ENCODE measurements around the gene NEURL1.

NEURL1 gene

GRCh38 chr10:103549349-103549685 is 55.8 kb downstream of the NEURL1 start:
- DNase-seq: no peak

GRCh38 chr10:103550229-103550628 is 56.7 kb downstream of the NEURL1 start:
- no peak for DNase-seq

DNA sequence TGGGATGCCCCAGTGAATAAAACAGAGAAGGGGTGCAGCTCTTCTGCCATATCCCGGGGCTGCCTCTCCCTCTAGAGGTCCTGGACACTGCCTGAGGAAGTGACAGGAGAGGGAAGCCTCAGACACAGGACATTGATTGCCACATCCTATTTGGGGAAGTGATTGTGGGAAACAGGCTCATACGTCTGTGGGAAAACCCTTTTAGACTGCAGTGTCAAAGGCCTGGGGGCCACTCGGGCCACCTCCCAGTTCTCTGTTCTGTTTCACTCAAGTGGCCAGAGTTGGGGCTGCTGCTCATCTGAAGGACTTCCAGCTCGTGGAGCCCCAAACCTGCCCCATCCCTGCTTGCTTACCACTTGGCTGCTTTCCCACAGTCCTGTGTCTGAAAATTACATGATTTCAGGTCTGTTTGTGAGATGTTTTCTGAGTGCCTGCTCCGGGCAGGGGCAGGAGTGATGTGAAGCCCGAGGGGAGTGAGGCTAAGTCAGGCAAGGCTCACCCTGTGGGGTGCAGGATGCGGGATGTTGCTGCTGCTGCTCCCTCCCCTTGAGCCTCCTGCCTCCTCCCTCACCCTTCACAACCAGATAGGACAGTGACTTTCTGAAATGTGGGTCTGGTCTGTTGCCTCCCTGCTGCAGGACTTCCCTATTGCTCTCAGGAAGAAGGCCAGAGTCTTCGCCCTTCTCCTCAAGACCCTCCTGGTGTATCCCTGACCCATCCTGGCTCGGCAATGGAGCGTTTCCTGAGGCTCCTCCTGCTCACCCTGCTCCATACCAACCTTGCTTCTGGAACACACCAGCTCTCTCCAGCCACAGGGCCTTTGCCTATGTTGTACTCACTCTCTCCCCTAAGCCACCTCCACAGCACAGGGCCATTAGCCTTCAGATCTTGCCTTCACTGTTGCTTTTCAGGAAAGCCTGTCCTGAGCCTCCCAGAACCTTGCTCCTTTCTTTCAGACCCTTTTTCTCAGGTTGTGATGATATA is 58.4 kb downstream of the NEURL1 start:
- DNase-seq: no peak

DNA sequence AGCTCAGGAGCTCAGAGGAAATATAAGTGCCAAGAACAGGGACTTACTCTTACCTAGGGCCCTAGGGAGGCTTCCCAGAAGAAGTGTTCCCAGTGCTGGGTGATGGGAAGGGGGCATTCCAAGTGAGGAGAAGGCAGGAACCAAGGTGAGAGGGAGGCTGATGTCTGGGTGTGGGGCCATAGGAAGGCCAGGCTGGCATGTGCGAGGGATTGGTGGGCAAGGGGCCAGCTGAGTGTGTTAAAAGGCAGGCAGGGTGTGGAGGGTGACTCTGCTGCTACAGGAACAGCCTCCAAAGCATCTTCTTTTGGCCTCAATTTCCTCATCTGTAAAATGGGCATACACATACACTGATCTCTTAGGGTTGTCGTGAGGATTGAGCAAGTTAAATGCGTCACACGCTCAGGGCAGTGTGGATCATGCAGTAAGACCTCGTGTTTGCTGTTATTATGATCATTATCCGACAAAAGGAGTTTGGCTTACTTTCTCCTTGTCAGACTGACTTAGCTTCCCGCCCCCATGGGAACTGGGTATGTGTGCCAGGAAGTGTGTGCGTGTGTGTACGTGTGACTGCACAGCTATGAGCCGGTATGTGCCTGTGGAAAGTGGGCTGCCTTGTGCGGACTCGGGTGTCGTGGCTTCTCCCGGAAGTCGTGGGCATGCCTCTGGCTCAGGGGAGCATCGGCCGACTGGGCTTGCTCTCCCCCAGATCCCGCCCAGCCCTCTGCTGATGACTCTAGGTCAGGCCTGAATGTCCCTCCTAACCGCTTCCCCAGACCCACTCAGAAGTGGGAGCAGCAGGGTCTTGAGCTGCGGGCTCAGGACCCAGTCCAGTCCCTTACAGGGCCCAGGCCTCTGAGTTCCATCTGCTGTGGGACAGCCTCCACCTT is 59.6 kb downstream of the NEURL1 start:
- no peak for DNase-seq

DNA sequence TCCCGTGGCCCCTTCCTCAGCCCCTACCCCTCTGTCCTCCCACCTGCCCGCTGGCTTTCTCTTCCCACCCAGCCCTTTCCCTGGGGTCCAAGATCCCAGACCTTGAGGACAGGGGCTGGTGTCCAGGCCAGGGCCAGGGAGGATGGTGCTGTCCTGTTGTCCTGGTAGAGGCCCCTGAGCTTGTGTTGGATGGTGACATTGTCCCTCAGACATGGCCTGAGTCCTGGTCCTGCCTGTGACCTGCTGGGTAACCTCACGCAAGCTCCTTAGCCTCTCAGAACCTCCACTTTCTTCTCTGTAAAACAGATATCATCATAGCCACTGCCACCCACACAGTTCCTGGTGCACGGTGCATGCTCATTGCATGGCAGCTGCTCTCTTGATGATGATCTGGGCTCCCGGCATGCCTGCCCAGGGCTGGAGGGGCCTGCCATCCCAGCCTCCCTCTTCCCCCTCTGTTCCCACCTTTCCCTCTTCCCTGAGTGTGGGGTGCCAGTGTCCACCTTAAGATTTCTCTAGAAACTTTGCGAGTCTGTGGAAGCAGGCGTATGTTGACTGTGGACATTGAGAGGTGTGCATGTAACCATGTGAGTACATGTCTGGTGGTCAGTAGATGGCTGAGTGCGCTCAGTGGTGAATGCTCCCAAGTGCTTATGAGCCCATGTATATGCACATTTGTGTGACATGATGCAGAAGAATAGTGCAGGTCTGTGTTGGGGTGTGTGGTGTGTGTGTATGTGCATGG is 60.4 kb downstream of the NEURL1 start:
- DNase-seq: no peak

- DNase-seq: no peak
Observed at GRCh38 chr10:103554488-103555324, 61.2 kb downstream of the NEURL1 start.

GRCh38 chr10:103555325-103555649 is 61.8 kb downstream of the NEURL1 start:
- DNase-seq: no peak

DNA sequence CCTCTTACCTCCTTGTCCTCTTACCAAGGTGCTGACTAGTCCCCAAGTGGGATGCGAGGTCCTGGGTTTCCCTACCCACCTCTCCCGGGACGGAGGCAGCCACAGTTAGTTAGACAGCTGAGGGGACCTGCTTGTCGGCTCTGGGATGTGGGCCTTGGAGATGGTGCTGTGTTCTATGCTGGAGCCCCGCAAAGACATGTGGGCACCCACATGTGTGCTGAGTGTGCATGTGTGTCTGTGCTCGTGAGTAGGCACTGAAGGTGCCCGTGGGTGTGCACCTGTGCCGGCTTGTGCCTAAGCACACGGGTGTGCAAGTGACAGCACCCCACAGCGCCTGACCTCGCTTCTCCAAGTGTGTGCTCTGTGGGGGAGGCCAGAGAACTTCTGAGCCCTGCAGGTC is 62.2 kb downstream of the NEURL1 start:
- DNase-seq: no peak

DNA sequence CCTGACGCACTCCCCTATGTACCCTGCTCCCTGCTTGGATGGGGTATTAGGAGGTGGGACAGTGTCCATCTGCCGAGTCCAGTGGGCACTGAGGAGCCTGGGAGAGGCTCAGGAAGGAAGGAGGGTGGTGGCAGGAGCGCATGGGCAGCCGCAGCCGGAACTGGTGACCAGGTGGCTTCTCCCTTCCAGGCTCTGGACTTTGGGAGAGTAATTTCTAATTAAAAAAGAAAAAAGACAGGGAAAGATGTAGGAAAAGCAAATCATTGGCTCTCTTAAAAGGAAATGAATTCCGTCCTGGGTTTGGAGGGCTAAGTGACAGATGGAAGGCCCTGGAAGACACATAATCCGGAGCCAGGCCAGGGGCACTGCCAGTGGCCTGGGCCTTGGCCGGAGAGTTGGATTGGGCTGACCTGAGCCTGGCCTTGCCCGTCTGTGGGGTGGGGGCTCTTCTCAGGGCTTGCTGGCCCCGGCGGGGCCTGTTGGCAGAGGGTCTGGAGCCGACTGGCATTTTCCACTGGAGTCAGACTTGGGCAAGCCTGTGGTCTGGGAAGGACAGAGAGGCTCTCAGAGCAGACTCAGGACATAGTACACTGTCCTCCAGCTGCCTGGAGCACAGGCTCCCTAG is 63.0 kb downstream of the NEURL1 start:
- DNase-seq: no peak

GRCh38 chr10:103557455-103557854 is 64.0 kb downstream of the NEURL1 start:
- DNase-seq: no peak

DNA sequence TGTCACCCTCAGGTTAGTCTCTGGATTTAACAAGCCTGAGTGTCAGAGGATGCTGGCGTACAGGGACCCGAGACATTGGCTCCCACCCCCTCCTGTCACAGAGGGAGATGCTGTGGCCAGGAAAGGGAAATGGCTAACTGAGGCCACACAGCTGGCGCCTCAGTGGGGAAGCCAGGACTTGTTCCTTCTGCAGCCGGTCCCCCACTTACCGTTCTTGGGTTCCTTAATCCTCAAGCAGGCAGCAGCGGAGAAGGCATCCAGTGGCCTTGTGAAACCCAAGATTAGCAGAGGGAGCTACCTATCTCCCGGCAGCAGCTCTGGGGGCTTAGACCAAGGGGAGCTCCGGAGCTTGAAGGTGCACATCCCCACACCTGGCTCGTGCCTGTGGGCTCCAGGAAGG is 65.4 kb downstream of the NEURL1 start:
- no peak for DNase-seq

DNA sequence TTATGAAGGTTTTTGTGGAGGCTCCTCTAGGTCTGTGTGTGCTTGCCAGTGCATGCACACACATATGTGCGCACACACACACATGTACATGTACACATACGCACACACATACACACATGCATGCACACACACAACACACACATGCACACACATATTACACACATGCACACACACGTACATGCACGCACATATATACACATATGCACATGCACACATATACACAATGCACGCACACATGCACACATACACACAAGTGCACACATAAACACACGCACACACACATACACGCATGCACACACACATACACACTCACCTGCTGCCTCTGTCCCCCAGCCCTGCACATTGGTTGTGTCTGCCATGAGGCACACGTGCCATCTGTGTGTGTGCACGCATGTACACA is 66.3 kb downstream of the NEURL1 start:
- DNase-seq: no peak

GRCh38 chr10:103560886-103561285 is 67.4 kb downstream of the NEURL1 start:
- DNase-seq: no peak

DNA sequence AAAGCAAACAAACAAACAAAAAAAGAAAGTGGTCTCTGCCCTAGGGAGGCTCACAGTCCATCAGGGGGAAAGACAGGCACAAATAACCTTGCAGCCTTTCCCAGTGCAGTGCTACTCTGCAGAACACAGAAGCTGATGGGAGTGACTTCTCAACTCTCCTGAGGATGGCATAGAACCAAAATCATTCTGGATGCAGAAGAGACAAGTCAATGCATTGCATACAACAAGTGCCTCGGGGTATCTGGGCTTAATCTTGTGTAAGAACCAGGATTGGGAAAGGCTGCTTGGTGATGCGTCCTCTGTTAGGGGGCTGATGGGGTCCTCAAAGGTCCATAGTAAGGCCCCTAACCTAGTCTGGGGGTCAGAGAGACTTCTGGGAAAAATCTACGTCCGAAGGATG is 68.9 kb downstream of the NEURL1 start:
- DNase-seq: no peak

DNA sequence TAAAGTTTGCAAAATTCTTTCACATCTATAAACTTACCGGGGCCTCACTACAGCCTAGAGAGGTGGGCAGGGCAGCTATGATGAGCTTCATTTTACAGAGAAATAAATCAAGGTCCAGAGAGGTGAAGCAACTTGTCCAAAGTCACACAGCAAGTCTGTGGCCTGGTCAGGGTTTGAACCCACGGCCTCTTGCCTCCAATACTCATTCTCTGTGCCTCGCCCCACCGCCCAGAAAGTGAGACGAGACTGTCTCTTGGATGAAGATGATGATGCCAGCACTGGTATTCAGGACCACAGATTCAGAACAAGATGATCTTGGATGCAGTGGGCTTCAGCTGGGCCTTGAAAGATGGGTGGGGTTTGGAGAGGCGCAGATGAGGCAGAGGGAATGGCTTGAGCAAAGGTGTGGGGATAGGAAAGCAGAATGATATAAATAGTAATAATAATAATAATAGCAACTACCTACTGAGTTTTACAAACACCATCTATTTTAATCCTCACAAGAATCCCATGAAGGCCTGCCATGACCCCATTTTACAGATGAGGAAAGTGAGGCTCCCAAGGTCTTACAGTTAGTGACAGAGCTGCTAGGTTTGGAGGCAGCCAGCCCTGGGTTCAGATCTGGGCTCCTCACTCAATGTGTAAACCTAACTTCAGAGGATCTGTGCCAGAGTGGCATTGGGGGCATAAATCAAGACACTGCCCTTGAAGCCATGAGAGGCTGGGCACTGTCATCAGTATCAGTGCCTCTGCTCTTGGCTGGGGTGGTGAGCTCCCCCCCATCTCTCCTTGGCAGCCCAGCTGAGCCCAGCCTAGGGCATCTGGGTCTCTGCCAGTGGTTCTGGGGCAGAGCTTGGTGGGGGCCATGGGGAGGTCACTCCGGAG is 70.0 kb downstream of the NEURL1 start:
- DNase-seq: no peak

DNA sequence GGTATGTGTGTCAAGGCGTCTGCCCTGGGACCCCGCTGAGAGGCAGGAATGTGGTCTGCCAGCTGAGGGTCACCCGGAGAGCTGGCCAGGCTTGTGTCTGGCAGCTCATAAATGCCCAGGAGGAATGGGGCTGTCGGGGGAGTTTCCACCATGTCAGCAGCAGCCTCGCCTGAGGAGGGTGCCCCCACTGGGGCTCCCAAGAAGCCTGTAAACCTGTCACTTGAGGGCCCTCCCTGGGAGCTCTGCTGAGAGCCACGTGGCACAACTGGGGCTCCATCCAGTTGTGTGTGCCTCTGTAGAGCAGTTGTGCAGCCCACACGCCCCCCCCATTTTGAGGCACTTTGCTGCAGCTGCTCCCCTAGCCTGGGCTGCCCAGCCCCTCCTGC is 70.6 kb downstream of the NEURL1 start:
- no peak for DNase-seq

DNA sequence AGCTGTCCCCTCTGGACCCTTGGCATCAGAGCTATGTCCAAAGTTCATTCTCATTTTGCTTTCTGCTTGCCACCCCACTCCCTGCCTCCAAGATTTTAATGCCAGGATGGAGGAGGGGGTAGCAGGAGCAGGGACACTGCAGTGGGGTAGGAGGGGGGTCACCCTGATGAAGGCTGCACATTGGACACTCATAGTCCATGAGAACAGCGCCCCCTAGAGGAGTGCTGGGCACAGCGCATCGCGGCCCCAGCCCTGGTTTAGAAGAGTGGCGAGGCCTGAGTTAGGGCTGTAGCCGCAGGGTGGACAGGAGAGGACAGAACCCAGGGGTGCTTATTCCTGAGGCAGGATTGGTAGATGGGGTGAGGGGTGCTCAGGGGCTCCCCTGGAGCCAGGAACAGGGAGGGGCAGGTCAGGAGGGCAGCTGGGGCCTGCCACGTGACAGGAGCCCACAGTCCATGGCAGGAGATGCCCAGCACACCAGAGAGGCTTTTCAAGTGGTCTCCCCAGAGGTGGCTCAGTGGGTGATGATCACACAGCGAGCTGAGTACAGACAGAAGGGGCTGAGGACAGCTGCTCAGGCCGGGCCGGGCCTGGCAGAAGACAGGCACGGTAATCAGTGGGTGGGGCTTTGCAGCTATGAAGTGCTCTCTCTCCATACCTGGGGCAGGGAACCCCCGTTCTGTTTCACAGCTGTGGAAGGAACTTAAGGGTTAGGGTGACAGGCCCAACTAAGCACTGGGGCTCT is 71.4 kb downstream of the NEURL1 start:
- no peak for DNase-seq

DNA sequence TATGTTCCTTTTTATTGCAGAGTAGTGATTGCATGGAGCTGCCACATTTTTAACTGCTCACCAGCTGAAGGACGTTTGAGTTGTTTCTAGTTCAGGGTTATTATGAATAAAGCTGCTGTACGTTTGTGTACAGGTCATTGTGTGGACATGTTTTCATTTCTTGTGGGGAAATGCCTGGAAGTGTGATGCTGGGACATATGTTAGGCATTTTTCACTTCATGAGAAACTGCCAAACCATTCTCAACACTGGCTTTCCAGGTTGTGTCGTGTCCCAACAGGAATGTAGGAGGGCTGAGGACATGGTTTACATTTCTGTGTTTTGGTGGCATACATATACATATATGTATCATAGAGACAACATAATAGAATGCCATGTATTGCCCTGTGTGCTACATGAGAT is 73.0 kb downstream of the NEURL1 start:
- no peak for DNase-seq

DNA sequence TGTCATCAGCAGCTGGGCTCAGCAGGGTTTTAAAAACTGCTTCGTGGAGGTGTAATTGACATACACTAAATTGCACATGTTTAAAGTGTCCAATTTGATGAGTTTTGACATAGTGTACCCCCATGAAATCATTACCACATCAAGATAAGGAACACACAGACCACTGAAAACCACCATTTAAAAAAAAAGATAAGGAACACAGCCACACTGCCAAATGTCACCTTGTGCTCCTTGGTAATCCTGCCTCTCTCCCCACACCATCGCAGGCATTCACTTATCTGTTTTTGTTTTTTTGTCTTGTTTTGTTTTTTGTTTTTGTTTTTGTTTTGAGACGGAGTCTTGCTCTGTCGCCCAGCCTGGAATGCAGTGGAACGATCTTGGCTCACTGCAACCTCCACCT is 75.0 kb downstream of the NEURL1 start:
- no peak for DNase-seq

DNA sequence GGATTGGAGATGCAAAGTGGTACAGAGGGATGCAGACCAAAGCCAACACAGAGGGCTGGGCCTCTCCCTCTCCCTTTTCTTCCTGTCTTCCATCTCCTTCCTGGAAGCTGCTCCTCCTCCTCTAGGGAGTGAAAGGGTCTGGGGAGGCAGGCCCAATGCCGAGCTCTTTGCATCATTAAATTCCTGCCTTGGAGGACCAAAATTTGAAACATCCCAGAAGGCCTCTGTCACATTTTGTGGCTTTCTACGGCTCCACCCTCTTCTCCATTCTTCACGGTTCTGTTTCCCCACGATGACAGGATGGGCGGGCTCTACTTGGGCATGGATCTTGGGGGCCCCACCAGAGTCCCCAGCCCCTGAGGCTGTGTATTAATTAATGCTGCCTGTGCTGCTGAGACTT is 76.4 kb downstream of the NEURL1 start:
- no peak for DNase-seq
